Measurements from ENCODE around the gene METTL25B.
A peak's percentile ranks its signal among the peaks of the same experiment; 100 is the strongest.

The METTL25B gene

GRCh38 chr1:156728599-156729462 lies 562 bp downstream of the METTL25B start, which contains the start of gene ISG20L2:
Gene ISG20L2, minus strand, starts transcription at chr1:156728766. Its CDS starts 1,114 bp downstream, at chr1:156727652.
- FAIRE-seq, result peak; percentile 90

- FAIRE-seq, result no peak
Observed at GRCh38 chr1:156733989-156734584, 5.8 kb downstream of the METTL25B start.

- FAIRE-seq, result no peak
Observed at GRCh38 chr1:156738407-156738806, 10.1 kb downstream of the METTL25B start.

- no peak for FAIRE-seq
Observed at GRCh38 chr1:156738916-156739315, 10.6 kb downstream of the METTL25B start.

GRCh38 chr1:156740237-156740740 lies 12.0 kb downstream of the METTL25B start:
- no peak for FAIRE-seq

- FAIRE-seq, result peak; percentile 98
Observed at GRCh38 chr1:156740741-156741480, 12.6 kb downstream of the METTL25B start, which contains the start of gene MRPL24. Gene MRPL24, minus strand, starts transcription at chr1:156741088. Its CDS starts 2,384 bp downstream, at chr1:156738704.

GRCh38 chr1:156741481-156741983 lies 13.3 kb downstream of the METTL25B start:
- no peak for FAIRE-seq

- FAIRE-seq, result no peak
Observed at GRCh38 chr1:156742017-156742416, 13.7 kb downstream of the METTL25B start.

GRCh38 chr1:156742801-156743200 lies 14.5 kb downstream of the METTL25B start:
- no peak for FAIRE-seq

- no peak for FAIRE-seq
Observed at GRCh38 chr1:156743367-156744302, 15.4 kb downstream of the METTL25B start.

GRCh38 chr1:156744344-156744743 lies 16.1 kb downstream of the METTL25B start:
- FAIRE-seq, result no peak

GRCh38 chr1:156744786-156745419 lies 16.6 kb downstream of the METTL25B start:
- FAIRE-seq, result no peak

- no peak for FAIRE-seq
Observed at GRCh38 chr1:156745881-156746280, 17.6 kb downstream of the METTL25B start.

- FAIRE-seq, result no peak
Observed at GRCh38 chr1:156746406-156746727, 18.1 kb downstream of the METTL25B start.

GRCh38 chr1:156746728-156747631 lies 18.7 kb downstream of the METTL25B start:
- no peak for FAIRE-seq

- FAIRE-seq, result no peak
Observed at GRCh38 chr1:156747742-156748669, 19.7 kb downstream of the METTL25B start.

- peak; percentile 37 for FAIRE-seq
Observed at GRCh38 chr1:156748670-156749418, 20.6 kb downstream of the METTL25B start.

- FAIRE-seq, result no peak
Observed at GRCh38 chr1:156749419-156750118, 21.3 kb downstream of the METTL25B start.

Measured in G401.6 (cell line).